ENCODE measurements around the gene MS4A18. TPM values are rescaled to one million over a fixed set of nuclear protein-coding genes. Genes with fewer than 3 reads are reported as not detected.

MS4A18 gene
- polyA plus RNA-seq, 5 donors = not detected

DNA sequence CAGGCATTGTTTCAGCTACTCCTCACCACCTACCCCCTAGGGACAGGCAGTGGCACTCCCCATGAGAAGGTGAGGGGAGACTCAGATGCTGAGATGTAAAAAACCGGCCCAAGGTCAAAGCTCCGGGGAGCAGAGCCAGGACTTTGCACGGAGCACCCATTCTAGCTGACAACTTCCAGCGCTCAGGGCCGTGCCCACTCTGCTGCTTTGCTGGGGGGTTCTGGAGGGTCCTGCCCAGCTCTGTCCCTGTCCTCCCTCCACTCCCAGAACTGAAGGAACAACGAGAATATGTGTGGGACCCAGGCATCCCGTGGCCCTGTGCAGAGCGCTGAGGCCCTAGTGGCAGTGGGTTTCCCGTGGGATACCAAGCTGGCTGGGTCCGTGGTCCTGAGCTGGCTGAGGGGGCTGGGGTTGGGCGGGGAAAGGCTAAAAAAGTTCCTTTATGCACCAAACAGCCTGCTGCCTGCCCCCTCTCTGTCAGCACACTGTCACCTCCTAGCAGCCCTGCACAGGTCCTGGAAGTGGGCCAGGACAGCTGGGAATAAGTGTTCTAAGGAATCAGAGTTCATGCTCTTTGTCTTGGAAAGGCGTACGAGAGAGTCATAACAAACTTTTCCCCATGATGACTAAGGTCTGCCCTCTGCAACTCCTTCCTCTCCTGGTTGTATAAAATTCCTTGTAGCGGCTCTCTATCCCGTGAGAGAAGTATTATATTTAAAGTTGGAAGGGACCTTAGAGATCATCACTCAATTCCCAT is 62.5 kb downstream of the MS4A18 start:
- peak in 1 of 2 donors; percentile 19 for DNase-seq

DNA sequence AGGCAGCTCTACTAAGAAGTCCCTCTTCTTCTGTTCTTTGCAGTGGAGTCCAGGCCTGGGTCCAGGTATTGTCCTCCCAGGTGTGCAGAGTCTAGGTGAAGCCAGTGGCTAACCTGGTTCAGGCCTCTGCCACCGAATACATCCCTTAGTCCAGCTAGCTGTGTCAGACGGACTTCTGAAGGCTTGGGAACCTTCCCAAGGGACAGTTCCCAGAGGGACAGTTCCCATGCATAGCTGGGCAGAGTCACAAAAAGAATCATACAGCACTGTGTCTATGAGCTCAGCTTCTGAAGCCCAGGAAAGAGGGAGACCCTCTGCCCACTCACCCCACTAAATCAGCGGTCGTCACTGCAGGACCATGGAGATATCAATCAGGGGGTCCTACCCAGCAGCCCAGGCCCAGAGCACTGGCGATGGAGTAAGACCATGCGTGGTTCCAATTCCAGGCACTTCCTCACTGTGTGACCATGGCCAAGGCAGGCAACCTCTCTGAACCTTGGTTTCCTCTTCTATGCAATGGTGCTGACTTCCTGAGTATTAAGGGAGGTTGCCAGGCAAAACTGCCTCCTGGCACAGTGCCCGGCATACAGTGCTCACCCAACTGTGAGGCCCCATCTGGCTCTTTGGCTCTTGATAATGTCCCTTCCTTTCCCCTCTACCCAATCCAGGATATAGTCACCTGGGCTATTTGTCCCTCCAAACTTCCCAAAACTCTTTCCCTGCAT is 64.0 kb downstream of the MS4A18 start:
- no peak for DNase-seq

DNA sequence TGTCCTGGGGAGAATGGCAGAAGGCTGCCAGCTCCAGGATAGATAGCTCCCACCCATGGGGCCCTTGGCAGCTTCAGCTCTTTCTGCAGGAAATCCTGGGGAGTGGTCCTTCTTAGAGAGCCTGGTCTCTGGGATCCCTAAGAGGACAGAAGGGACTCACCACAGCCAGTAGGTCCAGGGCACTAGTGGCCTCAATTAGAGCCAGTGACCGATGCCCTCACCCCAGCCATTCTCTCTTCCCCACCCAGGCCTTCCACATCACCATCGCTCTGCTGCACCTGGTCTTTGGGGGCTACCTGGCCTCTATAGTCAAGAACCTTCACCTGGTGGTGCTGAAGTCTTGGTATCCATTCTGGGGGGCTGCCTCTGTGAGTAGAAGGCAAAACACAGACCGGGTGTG is 66.2 kb downstream of the MS4A18 start:
- no peak for DNase-seq

DNA sequence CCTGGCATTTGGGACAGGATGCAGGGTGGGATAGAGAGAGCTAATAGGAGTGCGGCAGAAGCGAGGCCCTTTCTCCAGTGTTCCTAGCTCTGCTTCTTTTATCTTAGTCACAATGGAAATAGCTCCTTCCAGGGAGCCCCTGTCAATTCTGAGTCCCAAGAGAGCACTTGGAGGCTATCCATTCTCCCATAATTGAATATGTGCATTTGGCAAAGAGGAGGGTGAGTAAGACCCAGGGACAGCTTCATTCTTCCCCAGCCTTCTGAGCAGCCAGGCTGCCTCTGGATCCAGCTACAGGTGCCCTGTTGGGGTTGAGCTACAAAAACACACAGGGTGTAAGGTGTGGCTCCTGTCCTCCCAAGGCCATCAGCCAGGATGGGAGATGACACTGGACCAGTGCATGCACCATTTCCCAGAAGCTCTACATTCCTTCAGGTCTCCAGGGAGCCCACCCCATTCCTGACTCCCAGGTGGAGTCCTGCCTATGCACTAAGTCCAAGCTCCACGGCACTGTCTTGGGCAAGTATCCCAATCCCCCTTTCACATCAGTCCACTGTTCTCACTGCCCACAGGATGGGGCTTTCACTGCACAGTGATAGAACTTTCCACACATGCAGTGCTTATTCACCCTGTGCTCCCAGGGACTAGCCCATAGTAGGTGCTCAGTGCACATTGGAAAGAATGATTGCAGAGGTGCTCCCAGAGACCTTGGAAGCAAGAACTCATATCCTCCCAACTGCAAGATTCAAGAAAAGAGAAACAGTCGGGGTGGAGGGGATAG is 66.8 kb downstream of the MS4A18 start:
- DNase-seq = no peak

DNA sequence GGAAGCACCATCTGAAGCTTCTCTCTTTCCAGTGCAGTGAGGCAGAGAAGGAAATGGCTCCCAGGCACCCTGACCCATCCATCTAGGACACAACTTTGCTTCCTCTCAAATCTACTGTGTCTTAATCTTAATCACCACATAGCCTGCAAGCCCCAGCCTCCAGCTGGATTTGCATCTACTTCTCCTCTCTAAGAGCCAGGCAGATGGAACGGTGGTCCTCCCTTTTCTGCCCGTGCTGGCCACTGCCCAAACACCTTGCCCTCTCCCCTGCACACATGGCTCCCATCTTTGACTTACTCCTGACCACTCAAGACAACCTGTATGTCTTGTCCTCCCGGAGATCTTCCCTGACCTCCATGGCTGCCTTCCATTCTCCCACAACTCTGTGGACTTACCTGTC is 68.0 kb downstream of the MS4A18 start:
- DNase-seq = no peak

Other genes with a start within 250 kb of the MS4A18 start
- gene MS4A12, start 231.9 kb upstream of the MS4A18 start, polyA plus RNA-seq (ENCODE audit: insufficient read depth in 1 of 5, insufficient read length in 5 of 5, low replicate concordance in 1 of 5) = not detected
- gene MS4A13, start 209.3 kb upstream of the MS4A18 start, polyA plus RNA-seq (ENCODE audit: insufficient read depth in 1 of 5, insufficient read length in 5 of 5, low replicate concordance in 1 of 5) = not detected
- gene MS4A8, start 25.1 kb upstream of the MS4A18 start, polyA plus RNA-seq (ENCODE audit: insufficient read depth in 1 of 5, insufficient read length in 5 of 5, low replicate concordance in 1 of 5) = 10 to 100 TPM in 4 of 5 donors, 1 to 10 TPM in 1; 6.7 to 19.3 (median 13.2) TPM
- gene MS4A15, start 32.1 kb downstream of the MS4A18 start, polyA plus RNA-seq (ENCODE audit: insufficient read depth in 1 of 5, insufficient read length in 5 of 5, low replicate concordance in 1 of 5) = not detected
- gene MS4A10, start 60.6 kb downstream of the MS4A18 start, polyA plus RNA-seq (ENCODE audit: insufficient read depth in 1 of 5, insufficient read length in 5 of 5, low replicate concordance in 1 of 5) = under 1 TPM in 3 of 5 donors, not detected in 2; 0.06 to 0.16 (median 0.07) TPM
- 10 to 100 TPM; 10.8 to 23.9 (median 14.7) TPM for gene CCDC86, start 117.4 kb downstream of the MS4A18 start, polyA plus RNA-seq (ENCODE audit: insufficient read depth in 1 of 5, insufficient read length in 5 of 5, low replicate concordance in 1 of 5)
- under 1 TPM; 0.14 to 0.51 (median 0.23) TPM for gene PTGDR2, start 131.2 kb downstream of the MS4A18 start, polyA plus RNA-seq (ENCODE audit: insufficient read depth in 1 of 5, insufficient read length in 5 of 5, low replicate concordance in 1 of 5)
- gene ZP1, start 142.8 kb downstream of the MS4A18 start, polyA plus RNA-seq (ENCODE audit: insufficient read depth in 1 of 5, insufficient read length in 5 of 5, low replicate concordance in 1 of 5) = not detected
- gene PRPF19, start 181.9 kb downstream of the MS4A18 start, polyA plus RNA-seq (ENCODE audit: insufficient read depth in 1 of 5, insufficient read length in 5 of 5, low replicate concordance in 1 of 5) = 100 to 1,000 TPM in 3 of 5 donors, 10 to 100 TPM in 2; 87.6 to 126 (median 107) TPM
- 100 to 1,000 TPM in 1 of 5 donors, 10 to 100 TPM in 4; 71.2 to 107 (median 79.9) TPM for gene TMEM109, start 189.4 kb downstream of the MS4A18 start, polyA plus RNA-seq (ENCODE audit: insufficient read depth in 1 of 5, insufficient read length in 5 of 5, low replicate concordance in 1 of 5)
- gene TMEM132A, start 199.7 kb downstream of the MS4A18 start, polyA plus RNA-seq (ENCODE audit: insufficient read depth in 1 of 5, insufficient read length in 5 of 5, low replicate concordance in 1 of 5) = 10 to 100 TPM; 30.6 to 66.6 (median 51.3) TPM
- 10 to 100 TPM; 14.7 to 21.2 (median 20.6) TPM for gene SLC15A3, start 227.5 kb downstream of the MS4A18 start, polyA plus RNA-seq (ENCODE audit: insufficient read depth in 1 of 5, insufficient read length in 5 of 5, low replicate concordance in 1 of 5)
- 1 to 10 TPM in 4 of 5 donors, under 1 TPM in 1; 0.99 to 2.1 (median 1.1) TPM for gene CD6, start 247.0 kb downstream of the MS4A18 start, polyA plus RNA-seq (ENCODE audit: insufficient read depth in 1 of 5, insufficient read length in 5 of 5, low replicate concordance in 1 of 5)